H1 (cell line): ENCODE results near the gene SLC25A52. TPM values are rescaled to one million over a fixed set of nuclear protein-coding genes. Genes with fewer than 3 reads are reported as not detected.

Source experiments
- CTCF ChIA-PET: fragments of 300-600 bp; sonication (Branson Sonifier 250); formaldehyde crosslinking; loops from one replicate; lab custom pipeline; 2021; ENCODE audit not compliant: partially characterized antibody; lab: Charles Lee
- POLR2A ChIA-PET: fragments of 300-600 bp; sonication (Branson Sonifier 250); formaldehyde crosslinking; loops from one replicate; lab custom pipeline; 2021; ENCODE audit warnings: inconsistent platforms; ENCODE audit not compliant: partially characterized antibody; lab: Charles Lee
- DNase-seq, 2 experiments: peaks; one replicate each; pipeline versions ENCODE4 v3.0.0 to v3.0.0-alpha.2; 2010 to 2022; ENCODE audit warnings: low spot score in 2 of 2, low read depth in 1 of 2, mixed read lengths in 1 of 2
- FAIRE-seq: peaks from 2 replicates; lab custom pipeline; 2011; peaks lifted over from hg19 to GRCh38; lab: Jason Lieb, UNC
- H2AFZ ChIP-seq: 2 replicates; pipeline ENCODE4 v1.8.1; 2012; ENCODE audit warnings: low read length, inconsistent platforms
- H2AK5ac ChIP-seq: 2 replicates; pipeline ENCODE4 v1.6.1; 2013; ENCODE audit warnings: low read depth, low read length
- H2BK120ac ChIP-seq: replicated peaks from 2 replicates; pipeline ENCODE3; 2013; ENCODE audit warnings: low read depth, low read length, inconsistent platforms
- H2BK12ac ChIP-seq: 2 replicates; pipeline ENCODE4 v1.6.1; 2013; ENCODE audit warnings: low read depth, low read length
- H2BK15ac ChIP-seq: 2 replicates; pipeline ENCODE4 v1.6.1; 2013; ENCODE audit warnings: low read length
- H2BK20ac ChIP-seq: 2 replicates; pipeline ENCODE4 v1.6.1; 2013; ENCODE audit warnings: low read length
- H2BK5ac ChIP-seq: 2 replicates; pipeline ENCODE4 v1.6.1; 2013; ENCODE audit warnings: low read depth, low read length
- H3K14ac ChIP-seq: 2 replicates; pipeline ENCODE4 v1.6.1; 2013; ENCODE audit warnings: inconsistent platforms; ENCODE audit not compliant: insufficient read length
- H3K18ac ChIP-seq: 2 replicates; pipeline ENCODE4 v1.6.1; 2013; ENCODE audit warnings: low read length; ENCODE audit errors: extremely low read depth
- H3K23ac ChIP-seq: 2 replicates; pipeline ENCODE4 v1.6.1; 2013; ENCODE audit warnings: inconsistent platforms; ENCODE audit not compliant: insufficient read length
- H3K23me2 ChIP-seq: 2 replicates; pipeline ENCODE4 v1.6.1; 2013; ENCODE audit warnings: low read depth, low read length
- H3K27ac ChIP-seq: 2 replicates; pipeline ENCODE4 v1.6.1; 2011; ENCODE audit warnings: low read depth, low read length, inconsistent platforms
- H3K27me3 ChIP-seq, 4 experiments: replicated peaks in 1 of 4; 1 replicate in 1 of 4; 2 replicates in 3 of 4; pipeline versions ENCODE4 v1.6.1 to v1.8.1; 2011 to 2013; ENCODE audit warnings: low read length in 3 of 4, mild to moderate bottlenecking in 3 of 4, inconsistent platforms in 2 of 4, mixed read lengths in 2 of 4, moderate library complexity in 1 of 4; ENCODE audit not compliant: control insufficient read depth in 3 of 4, insufficient read depth in 3 of 4; ENCODE audit errors: extremely low read depth in 1 of 4
- H3K36me3 ChIP-seq, 4 experiments: 2 replicates each; pipeline versions ENCODE4 v1.6.1 to v1.8.1; 2011 to 2013; ENCODE audit warnings: mild to moderate bottlenecking in 4 of 4, low read length in 3 of 4, moderate library complexity in 2 of 4, control low read depth in 1 of 4, inconsistent platforms in 1 of 4; ENCODE audit not compliant: insufficient read depth in 4 of 4, control insufficient read depth in 2 of 4
- H3K4ac ChIP-seq: replicated peaks from 2 replicates; pipeline ENCODE3; 2013; ENCODE audit warnings: low read length, low read depth, mixed read lengths, inconsistent platforms; ENCODE audit not compliant: insufficient read length
- H3K4me1 ChIP-seq, 4 experiments: replicated peaks in 1 of 4; 1 replicate in 1 of 4; 2 replicates in 3 of 4; pipeline versions ENCODE4 v1.6.1 to v1.8.1; 2011 to 2013; ENCODE audit warnings: low read length in 3 of 4, inconsistent platforms in 2 of 4, mixed read lengths in 1 of 4; ENCODE audit not compliant: insufficient read depth in 4 of 4, control insufficient read depth in 3 of 4
- H3K4me2 ChIP-seq, 2 experiments: 2 replicates each; pipeline versions ENCODE4 v1.6.1 to v1.8.1; 2011 to 2013; ENCODE audit warnings: low read depth in 2 of 2, low read length in 2 of 2, control low read depth in 1 of 2, inconsistent platforms in 1 of 2, mild to moderate bottlenecking in 1 of 2; ENCODE audit not compliant: insufficient read depth in 1 of 2
- H3K4me3 ChIP-seq, 4 experiments: fragments of 200-600, 300-600 bp in 1 of 4; sonication (generic), shearing (Covaris generic), sonication (Bioruptor Twin) in 1 of 4; 2 replicates each; pipeline versions ENCODE4 v1.5.1 to v1.8.1; 2011 to 2016; ENCODE audit warnings: low read length in 4 of 4, low read depth in 3 of 4, control low read depth in 2 of 4, inconsistent platforms in 2 of 4, mild to moderate bottlenecking in 2 of 4, mixed read lengths in 1 of 4, moderate library complexity in 1 of 4; ENCODE audit not compliant: insufficient read depth in 2 of 4; ENCODE audit errors: extremely low read depth in 1 of 4
- H3K56ac ChIP-seq: replicated peaks from 2 replicates; pipeline ENCODE3; 2013; ENCODE audit warnings: low read depth, mild to moderate bottlenecking, mixed read lengths, low read length, inconsistent platforms; ENCODE audit not compliant: insufficient read length
- H3K79me1 ChIP-seq: 2 replicates; pipeline ENCODE4 v1.6.1; 2013; ENCODE audit warnings: low read depth, low read length, control low read depth
- H3K79me2 ChIP-seq, 2 experiments: 2 replicates each; pipeline versions ENCODE4 v1.6.1 to v1.8.1; 2012 to 2013; ENCODE audit warnings: low read length in 2 of 2, mild to moderate bottlenecking in 2 of 2, inconsistent platforms in 1 of 2; ENCODE audit not compliant: insufficient read depth in 2 of 2, control insufficient read depth in 1 of 2
- H3K9ac ChIP-seq, 4 experiments: replicated peaks in 1 of 4; 1 replicate in 1 of 4; 2 replicates in 3 of 4; pipeline versions ENCODE4 v1.6.1 to v1.8.1; 2011 to 2013; ENCODE audit warnings: low read depth in 3 of 4, low read length in 3 of 4, control low read depth in 2 of 4, mild to moderate bottlenecking in 2 of 4, moderate library complexity in 2 of 4, inconsistent platforms in 1 of 4; ENCODE audit errors: extremely low read depth in 1 of 4
- H3K9me3 ChIP-seq, 2 experiments: 2 replicates each; pipeline versions ENCODE4 v1.6.1 to v1.8.1; 2012 to 2013; ENCODE audit warnings: mild to moderate bottlenecking in 2 of 2, moderate library complexity in 2 of 2, control low read depth in 1 of 2, inconsistent platforms in 1 of 2, low read depth in 1 of 2, low read length in 1 of 2, mixed read lengths in 1 of 2; ENCODE audit not compliant: insufficient read depth in 2 of 2
- H4K20me1 ChIP-seq, 2 experiments: replicated peaks in 1 of 2; 2 replicates each; pipeline versions ENCODE3 to v1.8.1; 2011 to 2013; ENCODE audit warnings: inconsistent platforms in 2 of 2, low read length in 2 of 2, mild to moderate bottlenecking in 1 of 2; ENCODE audit not compliant: insufficient read depth in 2 of 2, control insufficient read depth in 1 of 2
- H4K5ac ChIP-seq: 2 replicates; pipeline ENCODE4 v1.6.1; 2013; ENCODE audit warnings: low read length, low read depth, mixed read lengths, inconsistent platforms; ENCODE audit not compliant: insufficient read length
- H4K8ac ChIP-seq: 2 replicates; pipeline ENCODE4 v1.8.0; 2013; ENCODE audit warnings: mild to moderate bottlenecking, moderate library complexity, low read length, inconsistent platforms; ENCODE audit not compliant: insufficient read depth; ENCODE audit errors: extremely low read depth
- H4K91ac ChIP-seq: replicated peaks from 2 replicates; pipeline ENCODE3; 2013; ENCODE audit warnings: low read length, mixed read lengths, inconsistent platforms; ENCODE audit not compliant: insufficient read length
- CHD2 ChIP-seq: IDR thresholded peaks from 2 replicates; pipeline ENCODE4 v1.6.1; 2012; ENCODE audit warnings: low read length, improper control_type of control experiment
- EZH2 ChIP-seq: fragments of 200-600 bp; sonication (generic); IDR thresholded peaks from 2 replicates; pipeline ENCODE4 v1.7.1; 2012; ENCODE audit warnings: low read depth, mild to moderate bottlenecking, moderate library complexity, low read length, inconsistent platforms; ENCODE audit not compliant: severe bottlenecking
- GTF2F1 ChIP-seq: IDR thresholded peaks from 2 replicates; pipeline ENCODE4 v1.6.1; 2012; ENCODE audit warnings: low read depth, low read length, improper control_type of control experiment, borderline replicate concordance
- JUN ChIP-seq: IDR thresholded peaks from 2 replicates; pipeline ENCODE4 v1.6.1; 2011; ENCODE audit warnings: low read depth, mild to moderate bottlenecking, improper control_type of control experiment, low read length
- MAX ChIP-seq: IDR thresholded peaks from 2 replicates; pipeline ENCODE4 v1.6.1; 2012; ENCODE audit warnings: inconsistent platforms
- RFX5 ChIP-seq: IDR thresholded peaks from 2 replicates; pipeline ENCODE4 v1.6.1; 2011; ENCODE audit warnings: low read depth, low read length, improper control_type of control experiment, borderline replicate concordance
- SAP30 ChIP-seq: fragments of 300-600 bp; sonication (generic); IDR thresholded peaks from 2 replicates; pipeline ENCODE4 v1.7.1; 2012; ENCODE audit warnings: low read length, moderate library complexity, mild to moderate bottlenecking, inconsistent platforms; ENCODE audit not compliant: insufficient read depth, insufficient replicate concordance
- SP2 ChIP-seq: IDR thresholded peaks from 2 replicates; pipeline ENCODE4 v1.6.1; 2012; ENCODE audit warnings: mild to moderate bottlenecking, low read length, inconsistent platforms
- WGBS, 2 experiments: shearing (Covaris generic) in 1 of 2; methylation state at CpG; one replicate each; pipeline versions ENCODE4 v1.1.6 to v1.1.7; 2013 to 2015; ENCODE audit warnings: low lambda C conversion rate in 2 of 2, mixed read lengths in 2 of 2, inconsistent platforms in 1 of 2, low coverage in 1 of 2, missing lambda C conversion rate in 1 of 2; ENCODE audit not compliant: insufficient replicate concordance in 2 of 2, insufficient coverage in 1 of 2, insufficient read length in 1 of 2; ENCODE audit errors: extremely low coverage in 1 of 2, missing lambda C conversion rate in 1 of 2; 5-methylcytosine and 5-hydroxymethylcytosine counted together
- polyA plus RNA-seq, 7 experiments: library from polyadenylated mRNA; depleted of rRNA in 3 of 7; stranded (reverse) in 5 of 7; unstranded in 2 of 7; fragments of >200 nt in 5 of 7; fragments of 200-250 nt in 2 of 7; gene quantifications; 1 replicate in 5 of 7; 2 replicates in 1 of 7; 4 replicates in 1 of 7; pipeline versions ENCODE4 v1.2.1 to v1.2.3, GENCODE V29; 2011 to 2013; ENCODE audit warnings: missing spikeins in 2 of 7, mixed read lengths in 2 of 7
- total RNA-seq: library from RNA; stranded (reverse); fragmentation: NEBNext Ultra II Directional; extraction: Animal tissue kit (Norgen Biotek cat#: 25700); gene quantifications from 2 replicates; pipeline ENCODE4 v1.2.1, GENCODE V29; 2021

The SLC25A52 gene
- total and polyA plus RNA-seq, 2 of the 8 experiments (the other 6 are each of a cell fraction or from before 2014, with no cell fraction given), result not detected

- H3K14ac ChIP-seq, result no peak overlapping the region
- no peak overlapping the region for H3K56ac ChIP-seq
- H3K79me2 ChIP-seq, result no peaks in the 10 kb centered on the region
- no peak overlapping the region for H3K23ac ChIP-seq
- no peak overlapping the region for H3K18ac ChIP-seq
- TF ChIP-seq RFX5 (no peak), EZH2 (no peak), SAP30 (no peak), GTF2F1 (no peak), JUN (no peak), MAX (no peak), CHD2 (no peak), SP2 (no peak)
- TF ChIP-seq, all 59 proteins: peak for 0
- H3K23me2 ChIP-seq, result no peaks in the 10 kb centered on the region
- H4K91ac ChIP-seq, result no peak overlapping the region
- no peaks in the 10 kb centered on the region for H3K4me1 ChIP-seq
- H4K5ac ChIP-seq, result no peak overlapping the region
- H4K8ac ChIP-seq, result no peak overlapping the region
- FAIRE-seq (no peak), DNase-seq (no peak)
- H4K20me1 ChIP-seq, result no peaks in the 10 kb centered on the region
- no peak overlapping the region for H2AFZ ChIP-seq
- WGBS, 2 experiments, result 74% methylated on average over 2 of the region's 2 CpGs; no CpG with 5 or more reads in 1 of the 2 experiments
- H3K27ac ChIP-seq, result no peak overlapping the region
- H2BK5ac ChIP-seq, result no peak overlapping the region
- no peak overlapping the region for H3K9ac ChIP-seq
- ChIA-PET CTCF (no interaction called here), POLR2A (no interaction called here)
- H3K4me3 ChIP-seq, result no peak overlapping the region
- no peak overlapping the region for H3K4me2 ChIP-seq
- no peaks in the 10 kb centered on the region for H3K79me1 ChIP-seq
- no peak overlapping the region for H2BK120ac ChIP-seq
- H3K36me3 ChIP-seq, result no peaks in the 10 kb centered on the region
- no peaks in the 10 kb centered on the region for H3K9me3 ChIP-seq
- no peak overlapping the region for H3K4ac ChIP-seq
- no peak overlapping the region for H2AK5ac ChIP-seq
- H2BK20ac ChIP-seq, result no peak overlapping the region
- H3K27me3 ChIP-seq, result peaks cover 0 to 1% (median 0%) of the 10 kb centered on the region in 4 experiments; a peak in 2 of 7 replicates
- H2BK12ac ChIP-seq, result no peak overlapping the region
- no peak overlapping the region for H2BK15ac ChIP-seq
These were observed 37.7 kb upstream of the SLC25A52 start for GRCh38 chr18:31798399-31798798.
